ENCODE results near the gene KRTAP19-6. TPM values are rescaled to one million over a fixed set of nuclear protein-coding genes. Genes with fewer than 3 reads are reported as not detected.
A peak's percentile ranks its signal among the peaks of the same experiment; 100 is the strongest.

KRTAP19-6 gene
- total and polyA plus RNA-seq, 9 of the 15 experiments (the other 6 are each of a cell fraction or from before 2014, with no cell fraction given) = not detected

- Histone ChIP-seq H3K27me3 (ENCODE audit: control insufficient read depth in 2 of 2, insufficient read depth in 2 of 2, low read length in 2 of 2) (no peaks in the 10 kb centered on the region), H3K9me3 (replicated peaks; ENCODE audit: control insufficient read depth, insufficient read depth, low read depth, low read length) (no peaks in the 10 kb centered on the region; the same call in 1 of the 2 replicates), H3K4me3 (no peak overlapping the region), H3K4me2 (ENCODE audit: insufficient read depth, low read length) (no peak overlapping the region), H3K79me2 (ENCODE audit: control insufficient read depth, insufficient read depth, low read length) (no peaks in the 10 kb centered on the region), H3K36me3 (ENCODE audit: control insufficient read depth, insufficient read depth, low read length) (no peaks in the 10 kb centered on the region), H3K4me1 (replicated peaks in 1 of 2; ENCODE audit: control insufficient read depth in 2 of 2, insufficient read depth in 2 of 2, low read length in 2 of 2) (no peaks in the 10 kb centered on the region), H3K9me1 (ENCODE audit: control insufficient read depth, insufficient read depth, low read length) (no peaks in the 10 kb centered on the region), H4K20me1 (replicated peaks; ENCODE audit: control insufficient read depth, insufficient read depth, low read length) (no peaks in the 10 kb centered on the region), H2AFZ (ENCODE audit: low read depth, low read length) (no peak overlapping the region), H3K27ac (ENCODE audit: extremely low read depth, low read depth, low read length) (no peak overlapping the region), H3K9ac (ENCODE audit: insufficient read depth in 1 of 2, low read depth in 2 of 2, low read length in 2 of 2) (no peak overlapping the region)
- CTCF ChIA-PET (ENCODE audit: low intra/inter-chr PET ratio) = no interaction called here
- ATAC-seq (no peak), DNase-seq (ENCODE audit: extremely low read depth in 1 of 4, low spot score in 3 of 4) (no peak), FAIRE-seq (no peak)
- intact Hi-C loops (cut with micrococcal nuclease) (no loop called here), in situ Hi-C loops (cut with MboI) (no loop called here)
- TF ChIP-seq HEY1 (CRISPR knock-in tag; IDR thresholded peaks at IDR 0.05; ENCODE audit: borderline replicate concordance) = no peak
- TF ChIP-seq TAF7 (tag; IDR thresholded peaks at IDR 0.05) = no peak
- TF ChIP-seq BRD4 (IDR thresholded peaks at IDR 0.05) = no peak
- TF ChIP-seq HOXB6 (CRISPR knock-in tag; IDR thresholded peaks at IDR 0.05; ENCODE audit: borderline replicate concordance) = no peak
- no peak for TF ChIP-seq KAT2B (IDR thresholded peaks at IDR 0.05; ENCODE audit: low read depth, low read length)
- no peak for TF ChIP-seq NFE2 (IDR thresholded peaks at IDR 0.05; ENCODE audit: low read depth)
- no peak for TF ChIP-seq THAP7 (CRISPR knock-in tag; IDR thresholded peaks at IDR 0.05)
- BruUV-seq (replicated peaks) = no TSS peak
- WGBS (ENCODE audit: insufficient coverage, low coverage, missing lambda C conversion rate) = under 1% methylated on average over 6 of the region's 6 CpGs
- POLR2A ChIA-PET = no interaction called here
These were observed 21.4 kb upstream of the KRTAP19-6 start for GRCh38 chr21:30563072-30563471.

GRCh38 chr21:30561957-30562356, 20.3 kb upstream of the KRTAP19-6 start:
- H3K36me3 ChIP-seq (ENCODE audit: control insufficient read depth, insufficient read depth, low read length) = no peaks in the 10 kb centered on the region
- POLR2A ChIA-PET = no interaction called here
- ATAC-seq (no peak), DNase-seq (ENCODE audit: extremely low read depth in 1 of 4, low spot score in 3 of 4) (no peak), FAIRE-seq (no peak)
- H4K20me1 ChIP-seq (replicated peaks; ENCODE audit: control insufficient read depth, insufficient read depth, low read length) = no peaks in the 10 kb centered on the region
- no peak overlapping the region for H3K9ac ChIP-seq (ENCODE audit: insufficient read depth in 1 of 2, low read depth in 2 of 2, low read length in 2 of 2)
- H3K4me1 ChIP-seq (replicated peaks in 1 of 2; ENCODE audit: control insufficient read depth in 2 of 2, insufficient read depth in 2 of 2, low read length in 2 of 2) = no peaks in the 10 kb centered on the region
- intact Hi-C loops (cut with micrococcal nuclease) = no loop called here
- CTCF ChIA-PET (ENCODE audit: low intra/inter-chr PET ratio) = no interaction called here
- no peak overlapping the region for H3K4me2 ChIP-seq (ENCODE audit: insufficient read depth, low read length)
- no peak for TF ChIP-seq ZNF507 (tag; conservative IDR thresholded peaks at IDR 0.05)
- TF ChIP-seq CEBPG (CRISPR knock-in tag; IDR thresholded peaks at IDR 0.05) = no peak
- peak in 1 of 2 experiments; percentile 65; a peak in 2 of 4 replicates for TF ChIP-seq CEBPG (tag; conservative IDR thresholded peaks at IDR 0.05 in 1 of 2, IDR thresholded peaks at IDR 0.05 in 1 of 2)
- H3K79me2 ChIP-seq (ENCODE audit: control insufficient read depth, insufficient read depth, low read length) = no peaks in the 10 kb centered on the region
- in situ Hi-C loops (cut with MboI) = no loop called here
- no peaks in the 10 kb centered on the region for H3K9me1 ChIP-seq (ENCODE audit: control insufficient read depth, insufficient read depth, low read length)
- no peaks in the 10 kb centered on the region; the same call in 1 of the 2 replicates for H3K9me3 ChIP-seq (replicated peaks; ENCODE audit: control insufficient read depth, insufficient read depth, low read depth, low read length)
- 4% methylated on average over 2 of the region's 2 CpGs for WGBS (ENCODE audit: insufficient coverage, low coverage, missing lambda C conversion rate)
- H2AFZ ChIP-seq (ENCODE audit: low read depth, low read length) = no peak overlapping the region
- no peak overlapping the region for H3K4me3 ChIP-seq
- H3K27ac ChIP-seq (ENCODE audit: extremely low read depth, low read depth, low read length) = no peak overlapping the region
- H3K27me3 ChIP-seq (ENCODE audit: control insufficient read depth in 2 of 2, insufficient read depth in 2 of 2, low read length in 2 of 2) = no peaks in the 10 kb centered on the region
- no TSS peak for BruUV-seq (replicated peaks)

Measured in K562 (cell line).